Keratinocyte (primary cell): ENCODE results near the gene HPN. TPM values are rescaled to one million over a fixed set of nuclear protein-coding genes. Genes with fewer than 3 reads are reported as not detected.

Source experiments
- DNase-seq: peaks from one replicate; pipeline ENCODE4 v3.0.0-alpha.2; 2011; ENCODE audit warnings: low read depth, missing footprints, low spot score
- FAIRE-seq: peaks from 2 replicates; lab custom pipeline; 2011; peaks lifted over from hg19 to GRCh38; lab: Jason Lieb, UNC
- H2AFZ ChIP-seq: 2 replicates; pipeline ENCODE4 v1.6.0; 2012; ENCODE audit warnings: low read length, control low read depth, inconsistent platforms; ENCODE audit not compliant: control insufficient read depth
- H3K27ac ChIP-seq: 2 replicates; pipeline ENCODE4 v1.5.1; 2011; ENCODE audit warnings: low read length; ENCODE audit not compliant: control insufficient read depth, insufficient read depth
- H3K27me3 ChIP-seq: 3 replicates; pipeline ENCODE4 v1.6.0; 2011; ENCODE audit warnings: low read length; ENCODE audit not compliant: control insufficient read depth, insufficient read depth; ENCODE audit errors: extremely low read depth
- H3K36me3 ChIP-seq, 2 experiments: 2 replicates in 1 of 2; 3 replicates in 1 of 2; pipeline ENCODE4 v1.5.1; 2011; ENCODE audit warnings: low read length in 2 of 2, mild to moderate bottlenecking in 1 of 2; ENCODE audit not compliant: control insufficient read depth in 2 of 2, insufficient read depth in 2 of 2; ENCODE audit errors: extremely low read depth in 1 of 2
- H3K4me1 ChIP-seq: 3 replicates; pipeline ENCODE4 v1.5.1; 2011; ENCODE audit warnings: low read length; ENCODE audit not compliant: control insufficient read depth, insufficient read depth; ENCODE audit errors: extremely low read depth
- H3K4me2 ChIP-seq: 3 replicates; pipeline ENCODE4 v1.6.0; 2011; ENCODE audit warnings: low read depth, low read length; ENCODE audit not compliant: control insufficient read depth, insufficient read depth; ENCODE audit errors: extremely low read depth
- H3K4me3 ChIP-seq, 3 experiments: fragments of 200-600 bp in 1 of 3; sonication (generic) in 1 of 3; 2 replicates in 2 of 3; 3 replicates in 1 of 3; pipeline ENCODE4 v1.5.1; 2011 to 2016; ENCODE audit warnings: low read length in 3 of 3, mild to moderate bottlenecking in 3 of 3, control low read depth in 2 of 3, inconsistent platforms in 1 of 3, low read depth in 1 of 3, mixed read lengths in 1 of 3, mixed run types in 1 of 3, moderate library complexity in 1 of 3; ENCODE audit not compliant: control insufficient read depth in 2 of 3, insufficient read depth in 2 of 3; ENCODE audit errors: extremely low read depth in 1 of 3
- H3K79me2 ChIP-seq: 2 replicates; pipeline ENCODE4 v1.6.0; 2012; ENCODE audit warnings: low read length; ENCODE audit not compliant: control insufficient read depth, insufficient read depth
- H3K9ac ChIP-seq: 3 replicates; pipeline ENCODE4 v1.6.0; 2011; ENCODE audit warnings: low read length; ENCODE audit not compliant: control insufficient read depth, insufficient read depth; ENCODE audit errors: extremely low read depth
- H3K9me1 ChIP-seq: 3 replicates; pipeline ENCODE4 v1.6.0; 2011; ENCODE audit warnings: low read length; ENCODE audit not compliant: control insufficient read depth, insufficient read depth; ENCODE audit errors: extremely low read depth
- H3K9me3 ChIP-seq: 2 replicates; pipeline ENCODE4 v1.5.1; 2012; ENCODE audit warnings: low read depth, low read length; ENCODE audit not compliant: control insufficient read depth
- H4K20me1 ChIP-seq: 3 replicates; pipeline ENCODE4 v1.6.0; 2011; ENCODE audit warnings: low read length; ENCODE audit not compliant: control insufficient read depth, insufficient read depth; ENCODE audit errors: extremely low read depth
- CTCF ChIP-seq, 3 experiments: IDR thresholded peaks in 1 of 3; conservative IDR thresholded peaks in 1 of 3; optimal IDR thresholded peaks in 1 of 3; 2 replicates in 2 of 3; 3 replicates in 1 of 3; pipeline versions ENCODE3 to v1.5.1; 2011; ENCODE audit warnings: low read length in 3 of 3, mild to moderate bottlenecking in 3 of 3, moderate library complexity in 2 of 3, control low read depth in 1 of 3, inconsistent platforms in 1 of 3; ENCODE audit not compliant: insufficient read depth in 2 of 3; ENCODE audit errors: extremely low read depth in 1 of 3
- EZH2 ChIP-seq: IDR thresholded peaks from one replicate; pipeline ENCODE4 v1.6.1; 2012; ENCODE audit warnings: inconsistent platforms, mild to moderate bottlenecking, low read length, moderate library complexity
- dilution Hi-C: fragments of 300-500 bp; cut with MboI; formaldehyde crosslinking; loops from one replicate; pipeline ENCODE4 v1.7.0; 2020; ENCODE audit warnings: low sequenced_read_pairs; ENCODE audit not compliant: extremely low pct_ligation_motif_present
- polyA plus RNA-seq, 5 experiments: library from polyadenylated mRNA; depleted of rRNA in 3 of 5; stranded (reverse) in 3 of 5; stranded (forward) in 1 of 5; unstranded in 1 of 5; fragments of >200 nt; gene quantifications; 1 replicate in 1 of 5; 2 replicates in 3 of 5; 3 replicates in 1 of 5; pipeline versions ENCODE4 v1.2.1 to v1.2.3, GENCODE V29; 2011 to 2012; ENCODE audit warnings: missing spikeins in 2 of 5, low read depth in 1 of 5, low replicate concordance in 1 of 5

The HPN gene
- polyA plus RNA-seq, 1 donor (not counting 4 experiments of a cell fraction or from before 2014, with no cell fraction given), result not detected

- TF ChIP-seq EZH2, result no peak
- no peak for TF ChIP-seq CTCF (optimal IDR thresholded peaks at IDR 0.05 in 1 of 3, IDR thresholded peaks at IDR 0.05 in 1 of 3, conservative IDR thresholded peaks at IDR 0.05 in 1 of 3; ENCODE audit: extremely low read depth in 1 of 3, insufficient read depth in 2 of 3, low read length in 3 of 3)
- H3K4me3 ChIP-seq, result no peak overlapping the region
- no peak overlapping the region for H3K4me2 ChIP-seq
- H3K9ac ChIP-seq, result no peak overlapping the region
- FAIRE-seq (no peak), DNase-seq (no peak)
- no peaks in the 10 kb centered on the region for H3K79me2 ChIP-seq
- H3K27ac ChIP-seq, result no peak overlapping the region
- no peaks in the 10 kb centered on the region for H3K36me3 ChIP-seq
- H3K9me3 ChIP-seq, result no peaks in the 10 kb centered on the region
- peaks cover 27% of the 10 kb centered on the region for H3K4me1 ChIP-seq
- H3K9me1 ChIP-seq, result no peaks in the 10 kb centered on the region
- no peak overlapping the region for H2AFZ ChIP-seq
- dilution Hi-C loops, result no loop called here
- no peaks in the 10 kb centered on the region for H3K27me3 ChIP-seq
- no peaks in the 10 kb centered on the region for H4K20me1 ChIP-seq
Observed at GRCh38 chr19:35105047-35105410, 63.5 kb downstream of the HPN start.

- FAIRE-seq (no peak), DNase-seq (no peak)
- Histone ChIP-seq H3K4me3 (no peak overlapping the region), H3K9me3 (no peaks in the 10 kb centered on the region), H3K9me1 (no peaks in the 10 kb centered on the region), H4K20me1 (no peaks in the 10 kb centered on the region), H3K4me1 (peaks cover 32% of the 10 kb centered on the region), H3K36me3 (no peaks in the 10 kb centered on the region), H2AFZ (no peak overlapping the region), H3K4me2 (no peak overlapping the region), H3K79me2 (no peaks in the 10 kb centered on the region), H3K27me3 (no peaks in the 10 kb centered on the region), H3K9ac (no peak overlapping the region), H3K27ac (no peak overlapping the region)
- dilution Hi-C loops, result no loop called here
- no peak for TF ChIP-seq CTCF (optimal IDR thresholded peaks at IDR 0.05 in 1 of 3, IDR thresholded peaks at IDR 0.05 in 1 of 3, conservative IDR thresholded peaks at IDR 0.05 in 1 of 3; ENCODE audit: extremely low read depth in 1 of 3, insufficient read depth in 2 of 3, low read length in 3 of 3)
- TF ChIP-seq EZH2, result no peak
Observed at GRCh38 chr19:35105411-35106290, 64.1 kb downstream of the HPN start.
